PC-9 (cell line): ENCODE measurements around the gene RNF168.

Experiments
- EZH2 ChIP-seq: fragments of 200-600 bp; sonication (generic); IDR thresholded peaks from 2 replicates; pipeline ENCODE4 v1.8.0; 2017; ENCODE audit warnings: antibody characterized with exemption, low read depth
- TF ChIP-seq, protein P1 (sequence below): fragments of 200-600 bp; sonication (generic); conservative IDR thresholded peaks from 2 replicates; pipeline ENCODE4 v1.6.1; 2017; ENCODE audit warnings: mixed run types, antibody characterized with exemption, mild to moderate bottlenecking, moderate library complexity

DNA sequence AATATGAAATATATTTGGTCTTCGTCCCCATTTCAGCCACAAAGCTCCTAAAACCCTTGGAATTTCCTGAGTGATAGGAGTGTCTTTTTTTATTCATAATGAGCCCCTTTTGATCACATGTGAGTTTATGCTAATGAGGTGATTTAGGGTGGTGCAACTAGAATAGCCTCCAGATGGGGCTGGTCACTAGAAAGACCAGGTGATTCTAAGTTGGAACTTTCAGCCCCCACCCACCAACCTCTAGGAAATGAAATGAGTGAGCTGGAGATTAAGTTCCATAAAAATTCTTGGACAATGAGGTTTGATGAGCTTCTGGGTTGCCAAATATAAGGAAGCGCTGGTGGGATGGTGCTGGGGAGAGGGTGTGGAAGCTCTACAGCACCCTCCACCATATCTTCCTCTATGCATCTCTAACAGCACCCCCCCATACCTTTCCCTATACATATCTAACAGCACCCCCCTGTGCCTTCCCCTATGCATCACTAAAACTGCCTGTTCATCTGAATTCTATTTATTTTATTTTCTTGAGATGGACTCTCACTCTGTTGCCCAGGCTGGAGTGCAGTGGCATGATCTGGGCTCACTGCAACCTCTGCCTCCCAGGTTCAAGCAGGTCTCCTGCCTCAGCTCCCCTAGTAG lies 13.7 kb upstream of the RNF168 start:
- TF ChIP-seq, protein P1, sequence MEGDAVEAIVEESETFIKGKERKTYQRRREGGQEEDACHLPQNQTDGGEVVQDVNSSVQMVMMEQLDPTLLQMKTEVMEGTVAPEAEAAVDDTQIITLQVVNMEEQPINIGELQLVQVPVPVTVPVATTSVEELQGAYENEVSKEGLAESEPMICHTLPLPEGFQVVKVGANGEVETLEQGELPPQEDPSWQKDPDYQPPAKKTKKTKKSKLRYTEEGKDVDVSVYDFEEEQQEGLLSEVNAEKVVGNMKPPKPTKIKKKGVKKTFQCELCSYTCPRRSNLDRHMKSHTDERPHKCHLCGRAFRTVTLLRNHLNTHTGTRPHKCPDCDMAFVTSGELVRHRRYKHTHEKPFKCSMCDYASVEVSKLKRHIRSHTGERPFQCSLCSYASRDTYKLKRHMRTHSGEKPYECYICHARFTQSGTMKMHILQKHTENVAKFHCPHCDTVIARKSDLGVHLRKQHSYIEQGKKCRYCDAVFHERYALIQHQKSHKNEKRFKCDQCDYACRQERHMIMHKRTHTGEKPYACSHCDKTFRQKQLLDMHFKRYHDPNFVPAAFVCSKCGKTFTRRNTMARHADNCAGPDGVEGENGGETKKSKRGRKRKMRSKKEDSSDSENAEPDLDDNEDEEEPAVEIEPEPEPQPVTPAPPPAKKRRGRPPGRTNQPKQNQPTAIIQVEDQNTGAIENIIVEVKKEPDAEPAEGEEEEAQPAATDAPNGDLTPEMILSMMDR, result no peak; the same call in 1 of the 2 replicates
- TF ChIP-seq EZH2, result no peak
